HG02884 (cell line): ENCODE measurements around the gene UGGT1.
A peak's percentile ranks its signal among the peaks of the same experiment; 100 is the strongest.
"Not testable (repeated sequence)": the region's sequence is repeated elsewhere in the genome, so short reads cannot be mapped to it uniquely, and the experiment has no call there.

Source experiments
- ATAC-seq: cut with Tn5 transposase; IDR thresholded peaks from one replicate; pipeline ENCODE4 v1.9.1; 2021; ENCODE audit warnings: mild to moderate bottlenecking, moderate library complexity; ENCODE audit not compliant: unreplicated experiment

UGGT1 gene

GRCh38 chr2:128172191-128172590 is 81.2 kb downstream of the UGGT1 start:
- ATAC-seq, result no peak

DNA sequence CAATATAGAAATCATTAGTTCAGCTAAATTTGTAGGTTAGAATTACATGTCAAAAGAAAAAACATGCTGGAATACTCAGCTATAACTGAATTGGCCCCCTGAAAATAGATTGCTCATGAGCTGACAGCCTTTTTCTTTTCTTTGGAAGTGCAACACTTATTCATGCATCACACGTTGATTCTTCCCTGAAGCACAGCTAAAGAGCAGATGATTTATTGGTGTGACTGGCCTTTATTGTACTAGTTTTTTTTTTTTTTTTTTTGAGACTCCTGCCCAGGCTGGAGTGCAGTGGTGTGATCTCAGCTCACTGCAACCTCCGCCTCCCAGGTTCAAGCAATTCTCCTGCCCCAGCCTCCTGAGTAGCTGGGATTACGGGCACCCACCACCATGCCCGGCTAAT is 83.1 kb downstream of the UGGT1 start:
- ATAC-seq, result not testable (repeated sequence)

DNA sequence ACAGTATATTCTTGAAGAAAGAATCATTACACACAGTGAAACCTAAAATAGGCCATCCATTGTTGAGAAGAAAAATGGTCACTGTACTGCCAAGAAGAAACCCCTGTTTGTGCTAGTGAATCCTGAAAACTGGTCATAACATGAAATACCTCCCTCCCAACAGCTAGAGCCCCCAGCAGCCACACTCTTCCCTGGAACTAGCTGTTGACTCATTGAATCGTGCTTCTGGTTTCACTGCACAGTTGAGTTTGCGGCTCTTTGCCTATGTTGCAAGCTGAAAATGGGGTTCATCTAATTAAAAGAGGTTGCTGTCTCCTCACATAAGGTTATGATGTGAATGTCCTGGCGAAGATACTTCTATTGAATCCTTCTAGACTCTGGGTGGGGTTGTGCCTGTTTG is 86.3 kb downstream of the UGGT1 start:
- no peak for ATAC-seq

- ATAC-seq, result no peak
Measured at GRCh38 chr2:128178149-128178649, 87.2 kb downstream of the UGGT1 start.

DNA sequence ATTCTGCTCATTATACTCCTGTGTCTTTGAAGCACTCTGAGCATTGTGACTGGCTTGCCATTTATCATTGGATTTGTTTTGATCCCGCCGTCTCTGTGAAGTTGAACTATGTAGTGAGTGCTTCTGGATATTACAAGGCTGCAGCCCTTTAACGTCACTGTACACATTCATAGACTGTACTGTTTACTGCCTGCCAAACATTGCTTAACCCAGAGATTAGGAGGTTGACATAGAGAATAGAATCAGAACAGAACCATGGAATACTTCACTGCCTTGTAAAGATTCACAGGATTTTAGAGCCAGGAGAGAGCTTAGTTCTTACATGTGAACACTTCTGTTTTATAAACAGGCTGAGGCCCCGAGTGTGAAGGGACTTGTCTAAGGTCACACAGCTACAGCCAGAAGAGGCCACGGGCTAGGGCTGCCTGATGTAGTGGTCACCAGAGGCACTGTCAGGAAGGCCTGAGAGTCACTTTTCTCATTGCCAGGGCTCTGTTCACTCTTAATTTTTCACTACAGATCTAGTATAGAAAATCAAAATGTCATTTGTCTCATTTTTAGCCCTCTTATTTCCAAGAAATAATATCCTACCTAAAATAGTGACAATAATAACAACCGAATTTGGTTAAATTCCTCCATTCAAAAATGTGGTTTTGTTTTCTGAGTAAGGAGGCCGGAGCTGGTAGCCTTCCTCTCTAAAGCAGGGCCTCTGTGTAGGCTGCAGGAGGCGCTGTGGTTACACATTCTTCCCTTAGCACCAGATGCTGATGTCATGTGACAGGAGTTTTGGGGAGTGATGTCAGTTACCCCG is 87.9 kb downstream of the UGGT1 start:
- peak; percentile 52 for ATAC-seq

DNA sequence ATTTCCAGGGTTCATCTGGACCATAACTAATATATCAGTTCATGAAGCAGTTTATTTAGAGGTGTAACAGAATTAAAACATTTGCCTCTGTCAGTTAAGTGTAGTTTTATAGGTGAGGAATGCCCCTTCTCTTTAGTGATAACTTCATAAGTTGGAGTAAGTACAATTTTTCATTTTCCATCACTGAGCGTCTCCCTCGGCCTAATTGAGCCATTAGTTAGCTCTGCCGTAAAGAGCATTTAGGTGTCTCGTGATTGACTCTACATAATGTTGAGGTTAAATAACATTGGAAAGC is 88.4 kb downstream of the UGGT1 start:
- no peak for ATAC-seq

DNA sequence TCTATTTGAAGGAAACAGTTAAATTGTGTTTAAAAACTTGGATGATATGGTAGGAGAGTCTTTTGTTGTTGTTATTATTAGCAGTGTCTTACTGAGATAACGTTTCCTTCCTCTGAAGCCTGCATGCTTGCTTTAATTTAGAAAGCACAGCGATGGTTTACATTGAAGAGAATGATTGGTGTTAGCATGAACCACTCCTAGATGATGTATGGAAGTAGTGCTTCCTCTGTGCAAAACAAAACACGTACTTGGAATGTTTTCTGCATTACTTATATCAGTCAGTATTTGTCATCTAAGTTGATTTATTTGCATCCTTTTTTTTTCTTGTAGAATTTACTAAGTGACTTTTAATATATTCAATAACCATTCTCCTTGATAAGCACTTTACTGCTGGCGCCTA is 89.0 kb downstream of the UGGT1 start:
- no peak for ATAC-seq

GRCh38 chr2:128185576-128185975 is 94.6 kb downstream of the UGGT1 start:
- ATAC-seq, result no peak

- no peak for ATAC-seq
Measured at GRCh38 chr2:128187032-128187654, 96.1 kb downstream of the UGGT1 start.

DNA sequence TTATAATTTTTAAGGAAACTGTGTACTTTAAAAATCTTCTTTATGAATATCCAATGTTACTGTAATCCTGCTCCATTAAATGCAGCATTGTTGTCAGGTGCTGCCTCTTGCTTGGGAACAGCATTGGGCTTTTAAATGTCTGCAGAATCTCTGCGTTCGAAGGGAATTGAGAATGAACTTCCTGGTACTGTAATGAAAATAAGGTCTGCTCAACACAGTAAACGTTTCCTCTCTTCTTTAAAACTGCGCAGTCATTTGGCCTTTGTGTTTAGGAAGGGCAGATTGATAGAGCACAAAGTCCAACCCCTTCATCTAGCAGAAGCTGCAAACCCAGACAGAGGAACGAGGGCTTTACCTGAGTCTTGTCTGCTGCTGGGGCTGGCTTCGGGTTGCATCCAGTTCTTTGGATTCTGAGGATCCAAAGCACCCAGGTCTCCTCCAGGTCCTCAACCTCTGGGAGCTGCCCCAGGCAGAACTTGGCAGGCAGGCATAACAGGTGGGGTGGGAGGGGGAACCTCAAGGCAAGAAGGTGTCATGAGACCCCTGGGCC is 104.5 kb downstream of the UGGT1 start:
- ATAC-seq, result no peak

DNA sequence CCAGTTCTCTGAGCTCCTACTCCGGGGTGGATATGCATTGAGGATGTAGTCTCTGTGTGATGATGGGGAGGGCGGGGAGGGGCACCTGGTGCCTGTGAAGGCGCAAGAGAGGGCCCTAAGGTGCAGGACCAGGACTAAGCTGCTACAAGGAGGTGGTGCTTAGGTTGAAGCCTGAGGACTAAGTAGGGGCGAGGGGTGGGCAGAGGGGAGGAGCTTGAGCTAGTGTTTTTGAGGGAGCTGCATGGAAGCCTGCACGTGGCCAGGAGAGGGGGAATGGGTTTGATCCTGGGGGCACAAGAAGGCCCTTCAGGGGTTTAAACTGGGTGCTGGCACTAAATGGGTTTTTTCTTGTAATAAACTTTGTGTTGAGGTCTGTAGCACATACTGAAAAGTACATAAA is 105.0 kb downstream of the UGGT1 start:
- ATAC-seq, result peak; percentile 17

DNA sequence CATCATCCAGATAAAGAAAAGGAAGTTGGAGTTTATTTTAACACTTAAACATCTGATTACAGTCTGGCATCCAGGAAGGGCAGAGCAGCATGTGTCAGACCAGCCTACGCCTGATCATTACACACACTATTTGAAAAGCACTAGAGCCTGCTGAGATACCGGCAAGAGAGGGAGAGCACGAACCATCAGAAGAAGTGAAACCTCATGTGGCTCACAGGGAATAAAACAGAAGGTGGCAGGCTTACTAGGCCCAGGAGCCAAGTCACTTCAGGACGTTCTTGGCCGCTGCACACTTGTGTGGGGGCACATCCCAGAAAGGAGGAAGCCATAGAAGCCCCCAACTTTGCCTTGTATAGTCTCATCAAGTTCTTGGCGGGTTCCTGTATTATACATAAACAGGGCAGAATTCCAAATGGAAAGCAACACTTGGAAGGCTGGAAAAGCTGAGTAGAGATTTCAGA is 105.5 kb downstream of the UGGT1 start:
- ATAC-seq, result peak; percentile 83

- no peak for ATAC-seq
Measured at GRCh38 chr2:128197059-128197458, 106.1 kb downstream of the UGGT1 start.

DNA sequence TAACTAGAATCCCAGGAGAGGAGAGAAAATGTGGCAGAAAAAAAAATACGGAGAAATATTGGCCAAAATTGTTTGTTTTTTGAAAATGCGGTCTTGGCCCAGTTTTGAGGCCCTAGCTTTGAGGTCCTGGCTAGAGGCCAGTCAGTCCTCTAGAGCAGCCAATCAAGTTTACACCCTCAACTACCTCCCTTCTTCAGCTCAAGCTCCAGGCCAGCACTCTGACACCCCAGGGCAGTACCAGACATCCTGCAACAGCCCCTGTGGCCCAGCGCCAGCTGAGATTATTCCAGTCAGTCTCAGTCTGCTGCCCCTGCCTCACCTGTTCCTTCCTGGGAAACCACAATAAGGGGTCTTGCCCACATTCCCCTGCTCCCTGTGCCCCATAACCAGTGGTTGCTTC is 107.7 kb downstream of the UGGT1 start:
- no peak for ATAC-seq

- no peak for ATAC-seq
Measured at GRCh38 chr2:128199141-128199540, 108.1 kb downstream of the UGGT1 start.

GRCh38 chr2:128202791-128203190 is 111.8 kb downstream of the UGGT1 start:
- ATAC-seq, result no peak

DNA sequence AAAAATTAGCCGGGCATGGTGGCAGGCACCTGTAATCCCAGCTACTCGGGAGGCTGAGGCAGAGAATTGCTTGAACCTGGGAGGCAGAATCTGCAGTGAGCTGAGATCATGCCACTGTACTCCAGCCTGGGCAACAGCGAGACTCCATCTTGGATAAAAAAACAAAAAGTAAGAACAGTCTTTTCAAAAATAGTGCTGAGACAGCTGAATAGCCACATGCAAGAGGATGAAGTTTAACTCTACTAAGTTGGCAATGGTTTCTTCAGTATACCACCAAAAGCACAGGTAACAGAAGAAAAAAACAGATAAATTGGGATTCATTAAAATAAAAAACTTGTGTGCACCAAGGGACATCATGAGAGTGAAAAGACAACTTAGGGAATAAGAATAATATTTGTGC is 115.2 kb downstream of the UGGT1 start:
- ATAC-seq, result no peak

DNA sequence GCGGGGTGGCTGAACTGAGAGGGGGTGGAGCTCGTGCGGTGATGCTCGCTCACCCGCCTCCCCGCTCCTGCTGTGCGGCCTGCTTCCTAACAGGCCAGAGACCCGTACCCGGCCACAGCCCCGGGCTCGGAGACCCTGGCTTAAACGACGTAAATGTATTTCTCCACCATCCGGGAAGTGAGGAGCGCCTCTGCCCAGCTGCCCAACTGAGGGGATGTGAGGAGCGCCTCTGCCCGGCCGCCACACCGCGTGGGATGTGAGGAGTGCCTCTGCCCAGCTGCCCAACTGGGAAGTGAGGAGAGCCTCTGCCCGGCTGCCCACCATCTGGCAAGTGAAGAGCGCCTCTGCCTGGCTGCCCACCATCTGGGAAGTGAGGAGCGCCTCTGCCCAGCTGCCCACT is 117.0 kb downstream of the UGGT1 start:
- no peak for ATAC-seq

DNA sequence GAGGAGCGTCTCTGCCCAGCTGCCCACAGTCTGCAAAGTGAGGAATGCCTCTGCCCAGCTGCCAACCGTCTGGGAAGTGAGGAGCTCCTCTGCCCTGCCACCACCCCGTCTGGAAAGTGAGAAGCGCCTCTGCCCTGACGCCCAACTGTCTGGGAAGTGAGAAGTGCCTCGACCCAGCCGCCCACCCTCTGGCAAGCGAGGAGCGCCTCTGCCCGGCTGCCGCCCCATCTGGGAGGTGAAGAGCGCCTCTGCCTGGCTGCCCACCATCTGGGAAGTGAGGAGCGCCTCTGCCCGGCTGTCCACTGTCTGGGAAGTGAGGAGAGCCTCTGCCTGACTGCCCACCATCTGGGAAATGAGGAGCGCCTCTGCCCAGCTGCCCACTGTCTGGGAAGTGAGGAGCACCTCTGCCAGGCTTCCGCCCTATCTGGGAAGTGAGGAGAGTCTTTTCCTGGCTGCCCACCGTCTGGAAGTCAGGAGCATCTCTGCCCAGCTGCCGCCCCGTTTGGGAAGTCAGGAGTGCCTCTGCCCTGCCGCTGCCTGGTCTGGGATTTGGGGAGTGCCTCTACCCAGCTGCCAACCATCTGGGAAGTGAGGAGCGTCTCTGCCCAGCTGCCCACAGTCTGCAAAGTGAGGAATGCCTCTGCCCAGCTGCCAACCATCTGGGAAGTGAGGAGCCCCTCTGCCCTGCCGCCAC is 117.8 kb downstream of the UGGT1 start:
- ATAC-seq, result not testable (repeated sequence)

DNA sequence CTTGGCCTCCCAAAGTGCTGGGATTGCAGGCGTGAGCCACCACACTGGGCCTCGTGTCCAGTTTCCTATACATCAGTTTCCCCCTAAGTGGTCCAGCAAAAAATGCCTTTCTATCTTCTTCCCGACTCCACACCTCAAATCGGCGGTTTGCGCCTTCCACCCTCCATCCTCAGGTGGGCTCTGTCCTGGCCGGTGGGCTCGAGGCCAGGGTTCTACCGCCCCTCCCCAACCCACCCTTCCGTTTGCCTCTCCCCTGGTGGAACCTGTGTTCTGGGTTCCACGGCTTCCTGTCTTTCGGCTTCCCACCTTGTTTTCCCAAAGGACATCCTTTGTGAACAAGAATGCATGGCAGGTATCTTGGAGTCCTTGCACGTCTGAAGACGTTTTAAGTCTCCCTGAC is 123.3 kb downstream of the UGGT1 start:
- no peak for ATAC-seq

DNA sequence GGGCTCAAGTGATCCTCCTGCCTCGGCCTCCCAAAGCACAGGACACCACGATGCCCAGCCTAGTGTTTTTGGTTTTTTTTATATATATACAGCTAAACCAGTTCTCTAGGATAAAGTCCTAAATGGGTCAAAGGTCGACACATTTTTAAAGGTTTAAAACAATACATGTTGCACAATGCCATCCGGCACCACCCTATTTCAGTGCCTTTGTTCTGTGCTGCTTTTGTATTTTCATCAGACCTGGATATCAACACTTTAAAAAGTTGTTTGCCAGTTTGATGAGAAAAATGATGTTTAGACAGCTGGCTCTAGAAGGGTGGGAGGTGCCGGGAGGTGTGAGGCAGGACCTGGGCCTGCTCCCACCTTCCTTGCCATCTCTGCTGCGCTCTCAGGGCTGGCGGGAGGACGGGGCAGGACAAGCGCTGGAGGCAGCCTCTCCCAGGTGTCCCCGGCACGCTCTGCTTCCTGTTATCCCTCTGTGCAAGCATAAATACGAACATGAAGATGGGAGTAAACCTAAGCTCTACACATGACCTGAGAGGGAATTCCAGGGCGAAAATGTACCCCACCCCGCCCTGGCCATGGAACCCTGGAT is 124.0 kb downstream of the UGGT1 start:
- ATAC-seq, result no peak
